C4-2B (cell line): ENCODE results near the gene PDP2.

ENCODE experiments used
- ZFX ChIP-seq: fragments of 450-650 bp; IDR thresholded peaks from 2 replicates; pipeline ENCODE4 v1.6.1; 2017
- TF ChIP-seq, protein P1 (sequence below): fragments of 450-650 bp; conservative IDR thresholded peaks from 2 replicates; pipeline ENCODE4 v1.5.1; 2017; ENCODE audit warnings: mild to moderate bottlenecking

DNA sequence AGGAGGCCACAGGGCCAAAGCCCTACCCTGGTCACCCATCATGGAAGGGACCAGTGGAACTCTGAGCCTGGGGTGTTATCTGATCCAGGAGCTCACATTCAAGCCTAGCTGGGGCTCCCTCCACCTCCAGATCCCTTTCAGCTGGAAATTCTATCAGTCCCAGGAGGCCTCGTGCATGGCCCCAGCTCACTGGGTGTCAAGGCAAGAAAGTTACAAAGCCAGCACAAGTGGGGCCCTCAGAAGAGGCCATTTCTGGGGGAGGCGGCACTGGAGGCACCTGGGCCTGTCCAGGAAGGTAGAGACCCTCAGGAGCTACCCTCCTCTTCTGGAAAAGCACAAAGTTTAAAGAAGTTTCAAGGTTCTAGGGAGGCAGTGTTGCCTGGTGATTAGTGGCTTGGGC, 31.3 kb upstream of the PDP2 start:
- TF ChIP-seq, protein P1, sequence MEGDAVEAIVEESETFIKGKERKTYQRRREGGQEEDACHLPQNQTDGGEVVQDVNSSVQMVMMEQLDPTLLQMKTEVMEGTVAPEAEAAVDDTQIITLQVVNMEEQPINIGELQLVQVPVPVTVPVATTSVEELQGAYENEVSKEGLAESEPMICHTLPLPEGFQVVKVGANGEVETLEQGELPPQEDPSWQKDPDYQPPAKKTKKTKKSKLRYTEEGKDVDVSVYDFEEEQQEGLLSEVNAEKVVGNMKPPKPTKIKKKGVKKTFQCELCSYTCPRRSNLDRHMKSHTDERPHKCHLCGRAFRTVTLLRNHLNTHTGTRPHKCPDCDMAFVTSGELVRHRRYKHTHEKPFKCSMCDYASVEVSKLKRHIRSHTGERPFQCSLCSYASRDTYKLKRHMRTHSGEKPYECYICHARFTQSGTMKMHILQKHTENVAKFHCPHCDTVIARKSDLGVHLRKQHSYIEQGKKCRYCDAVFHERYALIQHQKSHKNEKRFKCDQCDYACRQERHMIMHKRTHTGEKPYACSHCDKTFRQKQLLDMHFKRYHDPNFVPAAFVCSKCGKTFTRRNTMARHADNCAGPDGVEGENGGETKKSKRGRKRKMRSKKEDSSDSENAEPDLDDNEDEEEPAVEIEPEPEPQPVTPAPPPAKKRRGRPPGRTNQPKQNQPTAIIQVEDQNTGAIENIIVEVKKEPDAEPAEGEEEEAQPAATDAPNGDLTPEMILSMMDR, result no peak
- no peak for TF ChIP-seq ZFX
